Measurements from ENCODE around the gene SNU13. TPM values are rescaled to one million over a fixed set of nuclear protein-coding genes. Genes with fewer than 3 reads are reported as not detected.

The SNU13 gene
- total RNA-seq, 1 experiment from 2014 or later: 203 TPM

GRCh38 chr22:41683616-41684015 is 5.1 kb downstream of the SNU13 start:
- WGBS (ENCODE audit: extremely low coverage, insufficient read length, low lambda C conversion rate): no CpG with 5 or more reads among the region's 3 CpGs
- no peaks in the 10 kb centered on the region for H3K9me3 Mint-ChIP-seq
- no peak overlapping the region for H4K91ac ChIP-seq (ENCODE audit: insufficient read length, low read depth, low read length)
- no peaks in the 10 kb centered on the region for H3K9me3 ChIP-seq (ENCODE audit: control insufficient read depth, low read depth, low read length)
- DNase-seq: no peak
- H2BK12ac ChIP-seq (ENCODE audit: insufficient read length, low read depth, low read length): no peak overlapping the region
- H2BK5ac ChIP-seq (ENCODE audit: insufficient read length, low read length): no peak overlapping the region
- H2AK5ac ChIP-seq (ENCODE audit: insufficient read length, low read length): no peak overlapping the region
- no peak overlapping the region for H2BK15ac ChIP-seq (ENCODE audit: low read depth, low read length)
- no peaks in the 10 kb centered on the region for H3K27me3 Mint-ChIP-seq (ENCODE audit: low read depth)
- H3K27ac ChIP-seq (ENCODE audit: insufficient read length, low read depth, low read length): no peak overlapping the region
- peaks cover 9 to 10% of the 10 kb centered on the region in 2 experiments for H3K4me1 Mint-ChIP-seq
- no peaks in the 10 kb centered on the region for H3K79me1 ChIP-seq (ENCODE audit: insufficient read depth, low read depth, low read length, poor library complexity, severe bottlenecking)
- H2BK120ac ChIP-seq (ENCODE audit: low read depth, low read length, poor library complexity, severe bottlenecking): no peak overlapping the region
- H3K36me3 Mint-ChIP-seq (ENCODE audit: insufficient read depth in 1 of 3, low read depth in 3 of 3): peaks cover 18 to 26% (median 20%) of the 10 kb centered on the region in 3 experiments; a peak in 6 of 7 replicates
- H4K8ac ChIP-seq (replicated peaks; ENCODE audit: insufficient read length, low read depth, low read length): no peak overlapping the region
- no peaks in the 10 kb centered on the region for H4K20me1 ChIP-seq (ENCODE audit: control insufficient read depth, insufficient read depth, insufficient read length)
- H3K14ac ChIP-seq (ENCODE audit: insufficient read depth, low read length): no peak overlapping the region
- no peak overlapping the region for H4K5ac ChIP-seq (ENCODE audit: insufficient read length, low read depth, low read length)
- H3K27ac Mint-ChIP-seq: no peak overlapping the region
- H3K4me1 ChIP-seq (ENCODE audit: insufficient read depth, low read length): no peaks in the 10 kb centered on the region
- no peak overlapping the region for H3K56ac ChIP-seq (ENCODE audit: insufficient read length, low read depth, low read length)
- no peak overlapping the region for H3K18ac ChIP-seq (ENCODE audit: insufficient read length, low read depth, low read length)
- no peak for TF ChIP-seq CTCF (conservative IDR thresholded peaks at IDR 0.05)
- H3K79me2 ChIP-seq (ENCODE audit: insufficient read depth, low read length): peaks cover 28% of the 10 kb centered on the region; the same call in 1 of the 2 replicates
- no peaks in the 10 kb centered on the region for H3K27me3 ChIP-seq (ENCODE audit: insufficient read depth, low read length)
- no peak overlapping the region for H2BK20ac ChIP-seq (ENCODE audit: low read depth, low read length, poor library complexity, severe bottlenecking)
- H3K9ac ChIP-seq (ENCODE audit: extremely low read depth, insufficient read length, low read length): no peak overlapping the region
- peaks cover 18% of the 10 kb centered on the region for H3K23me2 ChIP-seq (ENCODE audit: insufficient read length, low read depth, low read length, poor library complexity, severe bottlenecking)
- no peak overlapping the region for H3K23ac ChIP-seq (ENCODE audit: insufficient read length, low read depth, low read length)
- no peak overlapping the region; a peak in 1 of 5 replicates for H3K4me3 Mint-ChIP-seq
- no peak overlapping the region for H3K4ac ChIP-seq (ENCODE audit: low read depth, low read length)
- H2AFZ ChIP-seq (ENCODE audit: low read length): no peak overlapping the region
- no peak overlapping the region for H3K4me2 ChIP-seq (ENCODE audit: insufficient read depth, insufficient read length, low read length)
- H3T11ph ChIP-seq (ENCODE audit: low read length): no peak overlapping the region

All from H9 (cell line).